Upper lobe of left lung (tissue), 6 donors: Measurements from ENCODE around the gene CEACAM19. TPM values are rescaled to one million over a fixed set of nuclear protein-coding genes. Genes with fewer than 3 reads are reported as not detected.
A peak's percentile ranks its signal among the peaks of the same experiment; 100 is the strongest.

Experiments
- ATAC-seq, 2 donors: fragments of 200-7000 bp; cut with Tn5 transposase; one replicate each; pipeline ENCODE4 v1.9.1; 2022; ENCODE audit warnings: mild to moderate bottlenecking in 2 of 2, moderate library complexity in 2 of 2; ENCODE audit not compliant: low FRiP score in 2 of 2
- DNase-seq, 2 donors: peaks; one replicate each; pipeline ENCODE4 v3.0.0-alpha.2; 2019 to 2020
- H3K27ac ChIP-seq, 4 donors: fragments of 200-600 bp; sonication (generic); one replicate each; pipeline ENCODE4 v1.5.1; 2016 to 2019
- H3K27me3 ChIP-seq, 4 donors: fragments of 200-600 bp; sonication (generic); one replicate each; pipeline ENCODE4 v1.5.1; 2017 to 2019
- H3K36me3 ChIP-seq, 4 donors: fragments of 200-600 bp; sonication (generic); one replicate each; pipeline ENCODE4 v1.5.1; 2016 to 2019
- H3K4me1 ChIP-seq, 4 donors: fragments of 200-600 bp; sonication (generic); one replicate each; pipeline ENCODE4 v1.5.1; 2018 to 2019
- H3K4me3 ChIP-seq, 4 donors: fragments of 200-600 bp; sonication (generic); one replicate each; pipeline ENCODE4 v1.5.1; 2017 to 2019; ENCODE audit warnings: mild to moderate bottlenecking in 2 of 4, moderate library complexity in 1 of 4
- H3K9me3 ChIP-seq, 4 donors: fragments of 200-600 bp; sonication (generic); one replicate each; pipeline ENCODE4 v1.5.1; 2018 to 2019
- CTCF ChIP-seq, 6 experiments: fragments of 450-650 bp in 4 of 6; fragments of 200-600 bp in 2 of 6; sonication (generic) in 2 of 6; IDR thresholded peaks; one replicate each; pipeline ENCODE4 v1.5.1; 2016 to 2019; ENCODE audit warnings: antibody characterized with exemption in 6 of 6
- EP300 ChIP-seq, 4 donors: sonication (generic); formaldehyde crosslinking; IDR thresholded peaks; one replicate each; pipeline ENCODE4 v1.5.1; 2017; ENCODE audit warnings: antibody characterized with exemption in 4 of 4, control low read depth in 2 of 4
- POLR2A ChIP-seq, 4 donors: fragments of 450-650 bp; IDR thresholded peaks; one replicate each; pipeline ENCODE4 v1.5.1; 2016 to 2017; ENCODE audit warnings: antibody characterized with exemption in 4 of 4, mild to moderate bottlenecking in 2 of 4
- POLR2AphosphoS5 ChIP-seq, 2 donors: sonication (generic); formaldehyde crosslinking; IDR thresholded peaks; one replicate each; pipeline ENCODE4 v1.5.1; 2017; ENCODE audit warnings: antibody characterized with exemption in 2 of 2
- WGBS, 2 donors: methylation state at CpG; one replicate each; pipeline ENCODE4 v1.1.5; 2017 to 2018; 5-methylcytosine and 5-hydroxymethylcytosine counted together
- total RNA-seq, 6 donors: library from RNA; depleted of rRNA in 4 of 6; stranded (reverse); fragments of >200 nt in 4 of 6; gene quantifications; one replicate each; pipeline versions ENCODE4 v1.1.0 to v1.2.1, GENCODE V29; 2016 to 2021
- donor health status: DM: no; HTN: no; CAD: no; lungs with moderate emphysema.
- donor health status: DM: no; HTN: yes; CAD: no; lungs with severe emphysema.

CEACAM19 gene
- total RNA-seq, 6 donors from 2014 or later, result 2.8 to 13.6 (median 7.2) TPM

- no peak overlapping the region for H3K27ac ChIP-seq
- 58 to 65% methylated on average over 4 of the region's 4 CpGs for WGBS, 2 donors
- DNase-seq (no peak), ATAC-seq (no peak)
- no peak for TF ChIP-seq POLR2A (IDR thresholded peaks at IDR 0.05)
- TF ChIP-seq CTCF (IDR thresholded peaks at IDR 0.05), result no peak
- no peak for TF ChIP-seq EP300 (IDR thresholded peaks at IDR 0.05)
- no peak for TF ChIP-seq POLR2AphosphoS5 (IDR thresholded peaks at IDR 0.05)
- H3K36me3 ChIP-seq, result no peaks in the 10 kb centered on the region
- H3K27me3 ChIP-seq, result no peaks in the 10 kb centered on the region
- no peak overlapping the region for H3K4me3 ChIP-seq
- H3K9me3 ChIP-seq, result peaks cover 0 to 5% (median 2%) of the 10 kb centered on the region in 4 donors
- H3K4me1 ChIP-seq, result peaks cover 0 to 6% (median 2%) of the 10 kb centered on the region in 4 donors
Observed at GRCh38 chr19:44712864-44713515, 41.7 kb downstream of the CEACAM19 start.

- Histone ChIP-seq H3K4me1 (peaks cover 14 to 22% (median 17%) of the 10 kb centered on the region in 4 donors), H3K9me3 (peaks cover 0 to 5% (median 2%) of the 10 kb centered on the region in 4 donors), H3K27me3 (no peaks in the 10 kb centered on the region), H3K27ac (no peak overlapping the region), H3K4me3 (no peak overlapping the region), H3K36me3 (no peaks in the 10 kb centered on the region)
- no peak for DNase-seq
- whole genome bisulfite sequencing, 2 donors, result 42 to 62% methylated on average over 2 of the region's 2 CpGs
- ATAC-seq, result no peak
- no peak for TF ChIP-seq CTCF (IDR thresholded peaks at IDR 0.05)
- TF ChIP-seq POLR2AphosphoS5 (IDR thresholded peaks at IDR 0.05), result no peak
- no peak for TF ChIP-seq POLR2A (IDR thresholded peaks at IDR 0.05)
- no peak for TF ChIP-seq EP300 (IDR thresholded peaks at IDR 0.05)
Observed at GRCh38 chr19:44714597-44715169, 43.4 kb downstream of the CEACAM19 start.

- H3K9me3 ChIP-seq, result peaks cover 0 to 5% (median 2%) of the 10 kb centered on the region in 4 donors
- WGBS, 2 donors, result 80 to 81% methylated on average over 6 of the region's 6 CpGs
- peaks cover 21 to 41% (median 35%) of the 10 kb centered on the region in 4 donors for H3K4me1 ChIP-seq
- DNase-seq, result no peak
- no peak for TF ChIP-seq POLR2A (IDR thresholded peaks at IDR 0.05)
- TF ChIP-seq CTCF (IDR thresholded peaks at IDR 0.05), result no peak
- TF ChIP-seq EP300 (IDR thresholded peaks at IDR 0.05), result no peak
- TF ChIP-seq POLR2AphosphoS5 (IDR thresholded peaks at IDR 0.05), result no peak
- H3K4me3 ChIP-seq, result peak overlapping the region in 1 of 4 donors; percentile 28
- ATAC-seq, result no peak
- H3K27ac ChIP-seq, result peak overlapping the region in 3 of 4 donors; percentile 84 to 91 (median 90)
- H3K36me3 ChIP-seq, result no peaks in the 10 kb centered on the region
- H3K27me3 ChIP-seq, result no peaks in the 10 kb centered on the region
Observed at GRCh38 chr19:44717603-44718002, 46.3 kb downstream of the CEACAM19 start.

GRCh38 chr19:44718441-44719261 is 47.4 kb downstream of the CEACAM19 start:
- Histone ChIP-seq H3K36me3 (no peaks in the 10 kb centered on the region), H3K4me3 (peak overlapping the region in 3 of 4 donors; percentile 18 to 30 (median 28)), H3K27me3 (no peaks in the 10 kb centered on the region), H3K9me3 (peaks cover 0 to 5% (median 2%) of the 10 kb centered on the region in 4 donors), H3K27ac (peak overlapping the region; percentile 84 to 91 (median 90)), H3K4me1 (peaks cover 28 to 48% (median 45%) of the 10 kb centered on the region in 4 donors)
- DNase-seq, result peak; percentile 57 to 73
- ATAC-seq, result peak; percentile 57 to 80
- WGBS, 2 donors, result 16 to 23% methylated on average over 11 of the region's 11 CpGs
- TF ChIP-seq CTCF (IDR thresholded peaks at IDR 0.05) (no peak), POLR2AphosphoS5 (IDR thresholded peaks at IDR 0.05) (peak; percentile 49 to 58), EP300 (IDR thresholded peaks at IDR 0.05) (peak in 2 of 4 donors; percentile 23 to 31), POLR2A (IDR thresholded peaks at IDR 0.05) (no peak)
